ENCODE results near the gene MSMB. TPM values are rescaled to one million over a fixed set of nuclear protein-coding genes. Genes with fewer than 3 reads are reported as not detected.

The MSMB gene
- total and polyA plus RNA-seq, 9 of the 15 experiments (the other 6 are each of a cell fraction or from before 2014, with no cell fraction given): 0.21 to 0.60 TPM; not detected in 7

GRCh38 chr10:46022978-46023702 is 22.9 kb downstream of the MSMB start (continued):
- TF ChIP-seq ZNF407 (IDR thresholded peaks at IDR 0.05; ENCODE audit: low read depth) (no peak), ZFP1 (CRISPR knock-in tag; IDR thresholded peaks at IDR 0.05) (no peak), UBTF (IDR thresholded peaks at IDR 0.05; ENCODE audit: borderline replicate concordance in 1 of 2, low read depth in 2 of 2, low read length in 2 of 2) (peak; percentile 11 to 72; a peak in 1 of 4 replicates), KLF13 (tag; IDR thresholded peaks at IDR 0.05; ENCODE audit: borderline replicate concordance, low read depth) (no peak), SOX6 (IDR thresholded peaks at IDR 0.05) (peak; percentile 63), U2AF1 (optimal IDR thresholded peaks at IDR 0.05; ENCODE audit: low read depth, low read length) (no peak), TEAD1 (CRISPR knock-in tag; IDR thresholded peaks at IDR 0.05) (peak in 1 of 2 experiments; percentile 69; a peak in 1 of 4 replicates), CBX1 (IDR thresholded peaks at IDR 0.05; ENCODE audit: low read depth) (no peak; the same call in 1 of the 2 replicates), CHD4 (IDR thresholded peaks at IDR 0.05; ENCODE audit: insufficient read depth, insufficient replicate concordance, low read depth, low read length, poor library complexity, severe bottlenecking) (no peak), KLF10 (CRISPR knock-in tag; IDR thresholded peaks at IDR 0.05) (no peak), FOXA3 (CRISPR knock-in tag; conservative IDR thresholded peaks at IDR 0.05 in 1 of 2, IDR thresholded peaks at IDR 0.05 in 1 of 2) (no peak), DMBX1 (CRISPR knock-in tag; IDR thresholded peaks at IDR 0.05; ENCODE audit: borderline replicate concordance) (0 out of 2 replicates have a peak, but pooled peaks have one; percentile 17), ZNF707 (CRISPR knock-in tag; conservative IDR thresholded peaks at IDR 0.05) (no peak)
- TF ChIP-seq, protein P1, sequence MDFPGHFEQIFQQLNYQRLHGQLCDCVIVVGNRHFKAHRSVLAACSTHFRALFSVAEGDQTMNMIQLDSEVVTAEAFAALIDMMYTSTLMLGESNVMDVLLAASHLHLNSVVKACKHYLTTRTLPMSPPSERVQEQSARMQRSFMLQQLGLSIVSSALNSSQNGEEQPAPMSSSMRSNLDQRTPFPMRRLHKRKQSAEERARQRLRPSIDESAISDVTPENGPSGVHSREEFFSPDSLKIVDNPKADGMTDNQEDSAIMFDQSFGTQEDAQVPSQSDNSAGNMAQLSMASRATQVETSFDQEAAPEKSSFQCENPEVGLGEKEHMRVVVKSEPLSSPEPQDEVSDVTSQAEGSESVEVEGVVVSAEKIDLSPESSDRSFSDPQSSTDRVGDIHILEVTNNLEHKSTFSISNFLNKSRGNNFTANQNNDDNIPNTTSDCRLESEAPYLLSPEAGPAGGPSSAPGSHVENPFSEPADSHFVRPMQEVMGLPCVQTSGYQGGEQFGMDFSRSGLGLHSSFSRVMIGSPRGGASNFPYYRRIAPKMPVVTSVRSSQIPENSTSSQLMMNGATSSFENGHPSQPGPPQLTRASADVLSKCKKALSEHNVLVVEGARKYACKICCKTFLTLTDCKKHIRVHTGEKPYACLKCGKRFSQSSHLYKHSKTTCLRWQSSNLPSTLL (IDR thresholded peaks at IDR 0.05): no peak
